ENCODE data around the gene NEU1.
"Not testable (repeated sequence)": the region's sequence is repeated elsewhere in the genome, so short reads cannot be mapped to it uniquely, and the experiment has no call there.

NEU1 gene

DNA sequence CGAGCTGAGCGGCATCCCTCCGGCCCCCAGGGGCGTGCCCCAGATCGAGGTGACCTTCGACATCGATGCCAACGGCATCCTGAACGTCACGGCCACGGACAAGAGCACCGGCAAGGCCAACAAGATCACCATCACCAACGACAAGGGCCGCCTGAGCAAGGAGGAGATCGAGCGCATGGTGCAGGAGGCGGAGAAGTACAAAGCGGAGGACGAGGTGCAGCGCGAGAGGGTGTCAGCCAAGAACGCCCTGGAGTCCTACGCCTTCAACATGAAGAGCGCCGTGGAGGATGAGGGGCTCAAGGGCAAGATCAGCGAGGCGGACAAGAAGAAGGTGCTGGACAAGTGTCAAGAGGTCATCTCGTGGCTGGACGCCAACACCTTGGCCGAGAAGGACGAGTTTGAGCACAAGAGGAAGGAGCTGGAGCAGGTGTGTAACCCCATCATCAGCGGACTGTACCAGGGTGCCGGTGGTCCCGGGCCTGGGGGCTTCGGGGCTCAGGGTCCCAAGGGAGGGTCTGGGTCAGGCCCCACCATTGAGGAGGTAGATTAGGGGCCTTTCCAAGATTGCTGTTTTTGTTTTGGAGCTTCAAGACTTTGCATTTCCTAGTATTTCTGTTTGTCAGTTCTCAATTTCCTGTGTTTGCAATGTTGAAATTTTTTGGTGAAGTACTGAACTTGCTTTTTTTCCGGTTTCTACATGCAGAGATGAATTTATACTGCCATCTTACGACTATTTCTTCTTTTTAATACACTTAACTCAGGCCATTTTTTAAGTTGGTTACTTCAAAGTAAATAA is 45.3 kb downstream of the NEU1 start:
- DNase-seq = peak in 1 of 2 donors; percentile 14

- DNase-seq = peak; percentile 60 to 72
Measured at GRCh38 chr6:31815025-31815838, 47.4 kb downstream of the NEU1 start, which contains the start of the genes HSPA1A and HSPA1L. TSS of gene HSPA1A (plus strand) at chr6:31815543. CDS start at chr6:31815757, 214 bp downstream. TSS of gene HSPA1L (minus strand) at chr6:31815283. CDS start at chr6:31811972, 3,311 bp downstream.

DNA sequence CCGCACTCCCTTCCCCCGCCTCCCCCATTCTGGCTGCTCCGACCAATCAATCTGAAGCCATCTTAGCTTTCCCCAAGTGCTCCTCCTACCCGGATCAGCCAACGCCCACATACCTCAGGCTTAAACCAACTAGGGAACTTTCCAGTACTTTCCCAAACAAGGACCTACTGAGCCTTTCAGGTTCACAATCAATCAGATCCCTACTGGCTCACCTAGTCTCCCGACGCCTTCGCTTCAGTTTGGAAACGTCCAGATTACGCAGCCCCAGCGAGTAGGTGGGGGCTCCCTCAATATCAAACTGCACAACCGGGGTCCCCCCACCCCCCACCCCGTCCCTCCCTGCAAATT is 48.0 kb downstream of the NEU1 start:
- peak; percentile 74 to 75 for DNase-seq

- no peak for DNase-seq
Measured at GRCh38 chr6:31813465-31813849, 49.2 kb downstream of the NEU1 start.

- DNase-seq = no peak
Measured at GRCh38 chr6:31811645-31812044, 51.0 kb downstream of the NEU1 start.

GRCh38 chr6:31808599-31808998 is 54.0 kb downstream of the NEU1 start:
- not testable (repeated sequence) for DNase-seq
